IPS-18c (cell line): ENCODE results near the gene LACC1.

Source experiments
- H3K4me3 ChIP-seq: 2 replicates; pipeline ENCODE4 v1.7.0; 2013; ENCODE audit warnings: low read depth, mild to moderate bottlenecking, low read length, moderate library complexity; ENCODE audit not compliant: insufficient read depth
- H3K9me3 ChIP-seq: one replicate; pipeline ENCODE4 v1.6.1; 2013; ENCODE audit warnings: mild to moderate bottlenecking, low read length, moderate library complexity; ENCODE audit not compliant: control insufficient read depth, insufficient read depth

Gene LACC1

DNA sequence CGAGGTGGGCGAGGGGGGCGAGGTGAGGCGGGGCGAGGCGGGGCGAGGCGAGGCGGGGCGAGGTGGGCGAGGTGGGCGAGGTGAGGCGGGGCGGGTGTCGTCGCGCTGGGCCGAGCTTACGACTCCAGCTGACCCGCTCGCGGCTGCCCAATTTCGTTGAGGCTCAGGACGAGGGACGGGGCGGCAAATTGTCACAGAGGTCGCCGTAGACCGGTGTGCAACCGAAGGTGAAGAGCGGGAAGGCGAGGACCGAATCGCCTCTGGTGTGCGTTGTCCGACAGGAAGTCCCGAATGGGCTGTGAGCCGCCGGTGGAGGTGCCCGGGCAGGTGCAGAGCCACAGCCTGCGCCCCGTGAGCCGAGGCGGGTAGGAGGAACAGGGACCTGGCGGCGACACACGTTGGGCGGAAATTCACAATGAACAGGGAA is at the start of gene LACC1:
Gene LACC1 (plus strand): TSS at position 150 of the 427 bp plus-strand sequence. CDS start 1,082 bp downstream, outside the sequence.
- H3K9me3 ChIP-seq: no peaks in the 10 kb centered on the region
- H3K4me3 ChIP-seq: peak within 1 kb of the TSS; percentile 85

DNA sequence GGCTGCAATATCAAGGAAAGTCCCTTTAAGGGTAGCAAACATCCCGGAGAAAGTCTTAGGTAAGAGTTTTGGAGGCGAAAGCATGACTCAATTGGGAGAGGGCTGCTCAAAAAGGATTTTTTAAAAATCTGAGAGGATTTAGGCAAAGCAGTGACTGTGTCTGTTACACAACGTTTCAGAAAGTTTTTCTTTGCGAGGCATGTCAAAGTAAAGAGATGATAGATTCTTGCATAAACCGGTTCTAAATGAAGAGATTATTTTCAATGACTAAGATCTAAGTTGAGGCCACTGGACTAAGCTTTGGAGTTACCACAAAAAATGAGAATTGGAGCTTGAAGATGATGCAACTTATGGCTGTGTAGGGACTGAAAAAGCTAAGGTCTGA is 49.2 kb upstream of the LACC1 start:
- Histone ChIP-seq H3K4me3 (no peak overlapping the region), H3K9me3 (no peaks in the 10 kb centered on the region)

DNA sequence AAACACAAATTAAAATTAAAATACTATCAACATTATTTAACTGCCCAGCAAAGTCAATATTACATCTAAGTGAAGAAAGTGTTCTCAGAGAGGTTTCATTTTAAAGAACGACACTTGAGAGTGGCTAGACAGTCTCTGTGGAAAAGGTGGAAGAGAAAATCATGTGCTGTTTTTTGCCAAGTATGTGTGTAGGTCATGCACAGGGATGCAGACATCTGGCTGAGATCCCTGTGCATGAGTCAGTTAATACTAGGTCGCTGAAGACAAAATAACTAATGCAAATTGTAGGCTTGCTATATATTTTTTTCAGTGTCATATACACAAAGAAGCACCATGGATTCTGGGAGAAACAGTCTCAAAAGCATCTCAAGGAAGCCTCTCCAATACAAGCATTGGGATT is 48.6 kb upstream of the LACC1 start:
- Histone ChIP-seq H3K9me3 (no peaks in the 10 kb centered on the region), H3K4me3 (no peak overlapping the region)

DNA sequence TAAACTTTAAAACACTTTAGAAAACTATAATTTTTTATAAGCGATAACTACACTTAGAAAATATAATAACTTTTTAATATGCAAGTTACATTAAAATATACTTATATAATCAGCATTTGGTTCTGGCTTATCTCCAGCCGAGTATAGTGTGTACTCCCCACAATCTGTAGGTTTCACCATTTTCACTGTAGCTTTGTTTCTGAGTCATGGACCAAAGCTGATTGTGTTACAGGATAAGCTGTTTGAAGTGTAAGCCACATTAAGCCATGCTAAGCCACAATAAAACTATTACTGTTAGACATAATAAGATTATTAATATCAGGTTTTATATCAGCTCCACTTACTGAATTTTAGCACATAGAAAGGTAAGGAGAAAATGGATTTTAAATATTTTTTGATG is 44.0 kb upstream of the LACC1 start:
- H3K4me3 ChIP-seq: no peak overlapping the region
- no peaks in the 10 kb centered on the region for H3K9me3 ChIP-seq

DNA sequence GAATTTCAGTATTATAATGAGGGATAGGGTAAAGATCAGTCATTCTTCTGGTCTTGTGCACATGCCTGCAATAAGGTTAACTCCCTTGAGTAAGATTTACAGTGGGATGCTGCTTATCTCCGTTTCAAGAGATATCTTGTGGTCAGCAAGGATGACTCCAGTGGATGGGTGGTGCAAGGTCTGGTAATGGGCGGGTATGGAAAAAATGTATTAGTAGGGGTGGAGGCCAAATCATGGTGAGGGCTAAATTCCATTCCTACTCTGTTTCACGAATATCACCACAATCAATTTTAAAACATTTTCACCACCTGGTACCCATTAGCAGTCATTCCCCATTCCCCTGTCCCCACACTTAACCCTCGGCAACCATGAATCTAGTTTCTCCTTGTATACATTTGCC is 40.8 kb upstream of the LACC1 start:
- Histone ChIP-seq H3K9me3 (no peaks in the 10 kb centered on the region), H3K4me3 (no peak overlapping the region)

DNA sequence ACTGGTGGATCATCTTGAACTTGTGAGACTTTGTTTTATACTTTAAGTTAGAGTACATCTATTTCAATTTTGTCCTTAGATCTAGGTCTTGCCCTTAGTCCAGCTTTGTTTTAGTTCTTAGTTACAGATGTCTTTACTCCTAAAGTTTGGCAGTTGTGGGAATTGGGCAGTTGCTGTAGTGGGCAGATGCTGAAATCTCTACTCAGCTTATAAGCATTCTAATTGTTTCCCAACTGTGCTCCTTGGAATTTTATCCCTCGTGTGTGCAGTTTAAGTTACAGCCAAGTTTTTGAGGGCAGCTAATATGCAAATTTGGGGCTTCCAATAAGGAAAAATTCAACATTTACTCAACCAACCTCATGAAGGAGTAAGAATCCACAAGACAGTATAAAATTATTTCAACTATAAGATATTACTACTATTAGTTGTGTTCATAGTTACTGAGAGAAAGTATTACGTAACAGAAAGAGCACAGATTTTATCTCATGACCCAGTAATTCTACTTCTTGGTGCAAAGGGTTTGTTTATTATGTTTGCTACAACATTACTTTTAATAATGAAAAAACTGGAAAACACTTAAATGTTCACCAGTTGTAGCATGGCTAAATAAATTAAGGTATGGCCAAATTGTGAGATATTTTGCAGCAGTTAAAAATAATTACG is 33.1 kb upstream of the LACC1 start:
- Histone ChIP-seq H3K9me3 (peaks cover 6% of the 10 kb centered on the region), H3K4me3 (no peak overlapping the region)

DNA sequence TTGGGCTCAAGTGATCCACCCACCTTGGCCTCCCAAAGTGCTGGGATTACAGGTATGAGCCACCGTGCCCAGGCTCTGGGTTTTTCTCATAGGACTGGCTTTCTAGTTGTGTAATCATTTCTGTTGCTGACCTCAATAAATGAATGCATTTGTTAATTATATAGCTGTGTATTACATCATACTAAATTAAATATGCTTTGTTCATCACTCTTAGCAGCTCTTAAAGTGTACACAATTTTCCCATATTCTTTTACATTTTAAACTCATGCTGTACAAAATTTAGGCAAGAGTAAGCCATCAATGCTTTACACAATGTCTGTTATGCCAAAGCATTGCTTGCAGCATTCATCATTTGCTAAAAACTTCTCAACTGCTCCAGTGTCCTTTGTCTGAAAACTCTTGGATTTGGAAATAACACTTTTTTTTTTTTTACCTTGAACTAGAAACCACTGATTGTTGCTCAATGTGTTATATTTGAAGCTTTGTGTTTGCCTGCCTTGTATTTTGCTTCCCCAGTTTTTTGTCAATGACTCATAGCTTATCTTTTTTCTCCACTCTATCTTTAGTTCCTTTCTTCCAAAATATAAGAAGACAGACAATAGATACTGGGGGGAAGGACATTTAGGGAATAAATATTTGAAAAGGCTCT is 31.6 kb upstream of the LACC1 start:
- Histone ChIP-seq H3K4me3 (no peak overlapping the region), H3K9me3 (peaks cover 6% of the 10 kb centered on the region)

DNA sequence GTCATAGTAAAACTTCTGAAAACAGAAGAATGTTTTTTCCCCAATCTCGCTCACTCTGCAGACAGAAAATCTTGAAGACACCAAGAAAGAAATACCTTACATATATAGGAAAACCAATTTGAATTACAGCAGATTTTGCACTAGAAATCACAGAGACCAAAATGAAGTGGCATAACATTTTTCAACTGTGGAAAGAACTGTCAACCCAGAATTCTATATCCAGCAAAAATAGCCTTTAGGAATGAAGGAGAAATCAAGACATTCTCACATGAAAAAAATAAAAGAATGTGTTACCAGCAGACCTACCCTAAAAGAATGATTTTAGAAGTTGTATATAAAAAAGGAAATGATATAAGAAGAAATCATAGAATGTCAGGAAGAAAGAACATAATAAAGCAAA is 28.8 kb upstream of the LACC1 start:
- Histone ChIP-seq H3K9me3 (peaks cover 4% of the 10 kb centered on the region), H3K4me3 (no peak overlapping the region)

DNA sequence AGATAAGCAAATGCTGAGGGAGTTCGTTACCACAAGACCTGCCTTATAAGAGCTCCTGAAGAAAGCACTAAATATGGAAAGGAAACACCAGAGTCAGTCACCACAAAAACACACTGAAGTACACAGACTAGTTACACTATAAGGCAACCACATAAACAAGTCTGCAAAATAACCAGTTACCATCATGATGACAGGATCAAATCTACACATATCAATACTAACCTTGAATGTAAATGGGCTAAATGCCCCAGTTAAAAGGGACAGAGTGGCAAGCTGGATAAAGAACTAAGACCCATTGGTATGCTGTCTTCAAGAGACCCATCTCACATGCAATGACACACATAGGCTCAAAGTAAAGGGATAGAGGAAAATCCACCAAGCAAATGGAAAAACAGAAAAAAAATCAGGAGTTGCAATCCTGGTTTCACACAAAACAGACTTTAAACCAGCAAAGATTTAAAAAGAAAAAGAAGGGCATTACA is 26.7 kb upstream of the LACC1 start:
- Histone ChIP-seq H3K4me3 (no peak overlapping the region), H3K9me3 (peaks cover 4% of the 10 kb centered on the region)

DNA sequence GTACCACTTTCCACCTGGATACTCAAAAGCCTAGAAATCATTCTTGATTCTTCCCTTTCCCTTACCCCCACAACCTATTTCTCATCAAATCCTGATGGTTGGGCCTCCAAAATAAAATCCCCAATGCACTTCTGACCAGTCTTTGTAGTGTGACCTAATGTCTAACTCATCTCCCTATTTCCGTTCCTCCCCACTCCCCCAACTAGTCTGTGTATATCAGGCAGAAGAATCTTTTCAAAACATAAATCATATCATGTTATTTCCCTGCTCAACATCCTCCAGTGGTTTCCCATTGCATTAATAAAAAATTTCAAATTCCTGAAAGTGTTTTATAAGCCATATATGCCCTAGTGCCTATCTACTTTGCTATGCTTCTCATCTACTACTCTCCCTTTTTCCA is 17.8 kb upstream of the LACC1 start:
- H3K4me3 ChIP-seq: no peak overlapping the region

DNA sequence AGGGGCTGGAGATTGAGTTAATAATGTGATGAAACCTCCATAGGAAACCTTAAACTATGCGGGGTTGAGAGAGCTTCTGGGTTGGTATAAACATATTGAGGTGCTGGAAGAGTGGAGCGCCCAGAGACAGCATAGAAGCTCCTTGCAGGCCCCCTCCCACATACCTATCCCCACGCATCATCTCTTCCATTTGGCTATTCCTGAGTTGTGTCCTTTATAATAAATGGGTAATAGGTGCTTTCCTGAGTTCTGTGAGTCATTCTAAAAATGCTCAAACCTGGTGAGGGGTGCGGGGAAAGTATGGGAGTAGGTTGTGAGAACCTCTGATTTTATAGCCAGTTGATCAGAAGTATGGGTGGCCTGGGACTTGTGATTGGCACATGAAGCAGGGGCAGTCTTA is 14.8 kb upstream of the LACC1 start:
- peaks cover 2% of the 10 kb centered on the region for H3K9me3 ChIP-seq
- H3K4me3 ChIP-seq: no peak overlapping the region

More for the DNA sequence above, 17.8 kb upstream of the LACC1 start:
- peaks cover 2% of the 10 kb centered on the region for H3K9me3 ChIP-seq

DNA sequence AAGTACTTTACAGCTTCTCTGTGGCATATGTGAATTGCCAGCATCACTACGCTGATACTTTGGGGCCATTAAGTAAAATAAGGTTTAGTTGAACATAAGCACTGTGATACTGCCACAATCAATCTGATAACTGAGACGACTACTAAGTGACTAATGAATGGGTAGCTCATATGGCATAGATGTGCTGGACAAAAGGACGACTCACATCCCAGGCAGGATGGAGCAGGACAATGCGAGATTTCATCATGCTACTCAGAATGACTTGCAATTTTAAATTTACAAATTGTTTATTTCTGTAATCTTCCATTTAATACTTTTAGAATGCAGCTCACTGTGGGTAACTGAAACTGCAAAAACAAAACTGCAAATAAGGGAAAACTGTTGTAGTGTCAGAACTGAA is 13.8 kb upstream of the LACC1 start:
- Histone ChIP-seq H3K4me3 (no peak overlapping the region), H3K9me3 (peaks cover 2% of the 10 kb centered on the region)

DNA sequence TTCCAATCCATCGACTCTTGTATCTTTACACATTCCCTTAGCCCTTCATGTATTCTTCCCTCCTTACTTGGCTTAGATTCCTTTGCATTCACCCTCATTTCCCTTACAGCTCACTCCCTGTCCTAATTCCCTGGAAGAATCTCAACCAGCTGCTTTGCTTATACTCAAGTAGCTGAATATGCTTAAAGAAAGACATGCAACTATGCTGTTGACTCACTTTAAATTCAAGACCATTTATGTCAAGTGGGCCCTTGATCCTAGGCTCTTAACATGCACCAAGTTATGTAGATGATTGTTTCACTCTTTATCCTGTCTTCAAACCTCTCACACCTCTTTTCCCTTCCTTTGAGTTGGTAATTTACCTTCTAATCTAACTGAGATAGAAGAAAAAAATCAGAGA is 7.5 kb upstream of the LACC1 start:
- no peaks in the 10 kb centered on the region for H3K9me3 ChIP-seq
- H3K4me3 ChIP-seq: no peak overlapping the region

DNA sequence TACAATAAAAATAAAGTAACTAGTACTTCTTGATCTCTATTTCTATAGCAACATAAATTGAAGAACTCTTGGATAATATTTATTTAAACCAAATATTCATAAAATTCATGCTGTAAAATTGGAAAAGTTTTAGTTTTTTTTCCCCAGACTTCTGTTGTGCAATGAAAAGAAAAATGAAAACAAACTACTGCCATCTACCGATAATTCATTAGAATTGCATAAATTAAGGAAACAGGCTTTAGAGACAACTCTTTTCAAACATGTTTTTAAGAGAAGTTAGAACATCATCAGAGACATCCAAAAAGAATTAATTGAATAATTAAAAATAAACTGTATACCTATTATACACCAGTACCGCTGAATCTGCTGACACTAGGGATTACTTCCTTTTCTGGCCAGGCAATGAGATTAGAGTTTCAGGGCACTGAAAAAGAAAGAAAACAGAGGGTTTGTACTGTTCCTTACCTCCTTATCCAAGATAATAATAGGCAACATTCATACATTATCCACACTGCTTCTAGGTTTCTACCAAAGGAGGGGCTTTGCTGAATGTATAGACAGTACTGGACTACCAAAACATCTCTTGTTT is 5.1 kb upstream of the LACC1 start:
- H3K9me3 ChIP-seq: no peaks in the 10 kb centered on the region
- H3K4me3 ChIP-seq: no peak overlapping the region

DNA sequence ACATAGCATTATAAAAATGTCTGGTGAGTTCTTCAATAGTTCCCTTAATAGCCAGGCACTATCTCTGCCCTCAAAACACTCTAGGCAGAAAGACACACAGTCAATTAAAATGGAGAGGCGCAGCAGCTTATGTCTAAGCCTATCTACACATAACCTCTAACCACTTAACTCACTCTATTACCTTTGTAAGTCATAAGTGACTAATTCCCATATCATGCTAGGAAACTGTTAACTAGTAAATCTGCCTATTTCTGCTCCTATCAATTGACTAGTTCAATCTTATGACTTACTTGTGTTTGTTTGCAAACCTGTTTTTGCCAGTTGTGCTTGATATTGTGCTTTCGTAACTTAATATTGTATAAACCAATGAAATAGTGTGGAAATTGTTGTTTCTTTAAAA is 3.3 kb upstream of the LACC1 start:
- no peaks in the 10 kb centered on the region for H3K9me3 ChIP-seq
- H3K4me3 ChIP-seq: no peak overlapping the region

DNA sequence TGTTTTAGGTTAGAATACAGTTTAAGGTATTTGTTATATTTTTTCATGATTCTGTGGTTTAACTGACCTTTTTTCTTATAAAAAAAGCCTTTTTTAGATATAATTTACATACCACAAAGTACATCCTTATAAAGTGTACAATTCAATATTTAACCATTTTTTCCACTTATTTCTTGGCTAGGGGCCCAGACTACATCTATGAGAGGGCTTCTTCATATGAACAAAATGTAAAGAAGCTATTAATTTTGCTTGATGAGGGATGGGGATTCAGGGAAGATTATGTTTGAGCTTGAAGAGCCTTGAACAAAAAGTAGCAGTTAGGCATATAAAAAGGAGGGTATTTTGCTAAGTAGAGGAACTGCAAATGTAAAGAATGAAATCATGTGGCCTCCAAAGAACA is 2.4 kb upstream of the LACC1 start:
- no peaks in the 10 kb centered on the region for H3K9me3 ChIP-seq
- H3K4me3 ChIP-seq: no peak overlapping the region

DNA sequence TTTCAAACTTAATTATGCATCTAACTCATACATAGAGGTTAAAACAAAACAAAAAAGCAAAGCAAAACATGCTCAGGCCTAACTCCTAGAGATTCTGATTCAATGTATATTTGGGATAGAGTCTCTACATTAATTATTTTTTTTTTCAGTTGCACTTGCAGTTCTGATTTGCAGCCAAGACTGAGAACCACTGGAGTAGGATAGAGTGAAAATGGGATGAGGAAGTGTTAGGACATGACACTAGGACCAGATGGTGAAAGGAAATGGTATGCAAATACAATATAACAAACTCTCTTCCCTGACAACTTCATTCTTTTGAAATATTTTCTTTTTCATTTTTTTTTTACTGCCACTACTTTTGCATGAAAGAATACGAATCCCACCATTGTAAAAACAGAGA is 1.9 kb upstream of the LACC1 start:
- Histone ChIP-seq H3K4me3 (no peak overlapping the region), H3K9me3 (no peaks in the 10 kb centered on the region)
